Ascending aorta (tissue), 2 donors: ENCODE results near the gene TMX1. TPM values are rescaled to one million over a fixed set of nuclear protein-coding genes. Genes with fewer than 3 reads are reported as not detected.
"Not testable (repeated sequence)": the region's sequence is repeated elsewhere in the genome, so short reads cannot be mapped to it uniquely, and the experiment has no call there.

Source experiments
- DNase-seq, 2 donors: peaks; one replicate each; pipeline ENCODE4 v3.0.0-alpha.2; 2019; ENCODE audit warnings: low spot score in 2 of 2
- H3K27ac ChIP-seq, 2 donors: fragments of 200-600 bp; sonication (generic); one replicate each; pipeline ENCODE4 v1.5.1; 2016 to 2017; ENCODE audit warnings: mild to moderate bottlenecking in 1 of 2
- H3K27me3 ChIP-seq: fragments of 200-600 bp; sonication (generic); one replicate; pipeline ENCODE4 v1.5.1; 2017
- H3K36me3 ChIP-seq, 2 donors: fragments of 200-600 bp; sonication (generic); one replicate each; pipeline ENCODE4 v1.5.1; 2016
- H3K4me1 ChIP-seq, 2 donors: fragments of 200-600 bp; sonication (generic); one replicate each; pipeline ENCODE4 v1.5.1; 2016 to 2017; ENCODE audit warnings: mild to moderate bottlenecking in 1 of 2
- H3K4me3 ChIP-seq, 2 donors: fragments of 200-600 bp; sonication (generic); one replicate each; pipeline ENCODE4 v1.5.1; 2016 to 2017; ENCODE audit warnings: mild to moderate bottlenecking in 1 of 2
- H3K9me3 ChIP-seq, 2 donors: fragments of 200-600 bp; sonication (generic); one replicate each; pipeline ENCODE4 v1.5.1; 2016
- intact Hi-C: fragments of 100-400 bp; cut with DNase I; formaldehyde crosslinking; loops from one replicate; pipeline ENCODE4 v1.15.1; 2023
- total RNA-seq: library from RNA; depleted of rRNA; stranded (reverse); fragments of >200 nt; gene quantifications from one replicate; pipeline ENCODE4 v1.1.0, GENCODE V29; 2016
- TF ChIP-seq, protein P1 (sequence below), 3 experiments: fragments of 200-600 bp in 2 of 3; fragments of 450-650 bp in 1 of 3; sonication (generic) in 2 of 3; IDR thresholded peaks; one replicate each; pipeline ENCODE4 v1.5.1; 2016 to 2019; ENCODE audit warnings: antibody characterized with exemption in 3 of 3, mild to moderate bottlenecking in 1 of 3, moderate library complexity in 1 of 3

Gene TMX1
- total RNA-seq, 1 donor from 2014 or later: 5.1 TPM

DNA sequence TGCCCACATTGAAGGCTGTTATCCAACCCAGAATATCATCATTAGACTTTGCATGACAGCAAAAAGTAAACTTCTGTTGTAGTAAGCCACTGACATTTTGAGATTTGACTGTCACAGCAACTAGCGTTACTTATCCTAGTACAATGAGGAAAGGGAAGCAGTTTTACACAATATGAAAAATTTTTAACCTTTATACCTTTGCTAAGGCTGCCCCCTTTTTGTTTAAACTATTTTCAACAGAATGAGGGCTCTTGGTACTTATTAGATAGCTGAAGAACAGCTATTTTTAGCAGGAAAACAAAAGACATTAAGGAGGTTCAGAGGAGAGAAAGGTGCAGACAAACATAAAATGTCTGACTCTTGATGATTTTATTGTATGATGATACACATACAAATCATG lies 23.4 kb upstream of the TMX1 start:
- no peak for DNase-seq
- no peaks in the 10 kb centered on the region for H3K9me3 ChIP-seq
- no peak overlapping the region for H3K27ac ChIP-seq
- no peak overlapping the region for H3K4me3 ChIP-seq
- H3K36me3 ChIP-seq: no peaks in the 10 kb centered on the region
- H3K27me3 ChIP-seq: no peaks in the 10 kb centered on the region
- TF ChIP-seq, protein P1, sequence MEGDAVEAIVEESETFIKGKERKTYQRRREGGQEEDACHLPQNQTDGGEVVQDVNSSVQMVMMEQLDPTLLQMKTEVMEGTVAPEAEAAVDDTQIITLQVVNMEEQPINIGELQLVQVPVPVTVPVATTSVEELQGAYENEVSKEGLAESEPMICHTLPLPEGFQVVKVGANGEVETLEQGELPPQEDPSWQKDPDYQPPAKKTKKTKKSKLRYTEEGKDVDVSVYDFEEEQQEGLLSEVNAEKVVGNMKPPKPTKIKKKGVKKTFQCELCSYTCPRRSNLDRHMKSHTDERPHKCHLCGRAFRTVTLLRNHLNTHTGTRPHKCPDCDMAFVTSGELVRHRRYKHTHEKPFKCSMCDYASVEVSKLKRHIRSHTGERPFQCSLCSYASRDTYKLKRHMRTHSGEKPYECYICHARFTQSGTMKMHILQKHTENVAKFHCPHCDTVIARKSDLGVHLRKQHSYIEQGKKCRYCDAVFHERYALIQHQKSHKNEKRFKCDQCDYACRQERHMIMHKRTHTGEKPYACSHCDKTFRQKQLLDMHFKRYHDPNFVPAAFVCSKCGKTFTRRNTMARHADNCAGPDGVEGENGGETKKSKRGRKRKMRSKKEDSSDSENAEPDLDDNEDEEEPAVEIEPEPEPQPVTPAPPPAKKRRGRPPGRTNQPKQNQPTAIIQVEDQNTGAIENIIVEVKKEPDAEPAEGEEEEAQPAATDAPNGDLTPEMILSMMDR (IDR thresholded peaks at IDR 0.05): no peak
- no peaks in the 10 kb centered on the region for H3K4me1 ChIP-seq
- intact Hi-C loops: no loop called here

DNA sequence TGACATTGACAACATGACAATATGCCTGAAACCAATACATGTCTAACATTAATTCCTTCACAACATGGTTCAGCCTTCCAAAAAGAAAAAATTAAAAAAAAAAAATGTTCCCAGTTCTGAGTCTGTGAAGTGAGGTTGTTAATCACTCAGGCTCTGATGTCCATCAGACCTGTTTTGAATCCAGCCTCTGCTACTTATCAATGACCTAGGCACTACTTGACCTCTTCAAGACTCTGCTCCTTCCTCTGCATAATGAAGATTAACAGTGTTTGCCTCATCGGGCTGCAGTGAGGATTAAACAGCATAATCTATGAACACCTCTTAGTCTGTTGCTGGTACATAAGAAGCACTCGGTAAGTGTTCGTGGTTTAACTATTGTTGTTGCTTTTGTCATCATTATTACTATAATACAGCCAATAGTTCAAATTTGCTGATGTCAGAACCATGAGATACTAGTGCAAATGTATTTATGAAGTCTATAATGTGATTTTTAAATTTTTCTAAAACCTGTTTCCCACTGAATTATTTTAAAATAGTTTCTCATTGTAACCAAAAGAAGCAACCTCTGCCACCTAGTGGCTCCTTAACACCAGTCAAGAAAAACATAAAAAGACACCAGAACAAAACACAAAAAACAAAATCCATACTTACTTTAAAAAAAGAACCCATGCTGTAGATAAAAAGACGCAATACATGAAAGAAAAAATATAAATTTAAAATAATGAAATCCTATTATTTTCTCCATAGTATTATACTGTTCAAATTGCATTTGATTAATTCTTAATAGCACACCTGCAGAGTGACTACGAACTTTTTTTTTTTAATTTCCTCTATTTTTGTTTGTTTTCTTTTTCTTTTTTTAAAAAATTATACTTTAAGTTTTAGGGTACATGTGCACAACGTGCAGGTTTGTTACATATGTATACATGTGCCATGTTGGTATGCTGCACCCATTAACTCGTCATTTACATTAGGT lies 20.3 kb upstream of the TMX1 start:
- TF ChIP-seq, protein P1 (IDR thresholded peaks at IDR 0.05): peak; percentile 13 to 58 (median 30)
- Histone ChIP-seq H3K4me3 (no peak overlapping the region), H3K27ac (no peak overlapping the region), H3K4me1 (no peaks in the 10 kb centered on the region), H3K27me3 (no peaks in the 10 kb centered on the region), H3K36me3 (no peaks in the 10 kb centered on the region), H3K9me3 (no peaks in the 10 kb centered on the region)
- no peak for DNase-seq
- intact Hi-C loops: loop anchor here (2.0 kb wide), 1 partner anchor 265 kb away; no protein-coding TSS in a partner anchor

DNA sequence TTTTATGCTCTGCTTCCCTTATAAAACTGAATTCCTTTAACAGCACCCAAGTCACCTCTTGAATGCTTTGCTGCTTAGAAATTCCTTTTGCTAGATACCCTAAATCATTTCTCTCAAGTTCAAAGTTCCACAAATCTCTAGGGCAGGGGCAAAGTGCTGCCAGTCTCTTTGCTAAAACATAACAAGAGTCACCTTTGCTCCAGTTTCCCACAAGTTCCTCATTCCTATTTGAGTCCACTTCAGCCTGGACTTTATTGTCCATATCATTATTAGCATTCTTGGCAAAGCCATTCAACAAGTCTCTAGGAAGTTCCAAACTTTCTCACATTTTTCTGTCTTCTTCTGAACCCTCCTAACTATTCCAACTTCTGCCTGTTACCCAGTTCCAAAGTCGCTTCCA lies 16.6 kb upstream of the TMX1 start:
- H3K4me3 ChIP-seq, H3K9me3 ChIP-seq, H3K27me3 ChIP-seq, DNase-seq, H3K36me3 ChIP-seq, H3K4me1 ChIP-seq, intact Hi-C loops, H3K27ac ChIP-seq: not testable (repeated sequence)

DNA sequence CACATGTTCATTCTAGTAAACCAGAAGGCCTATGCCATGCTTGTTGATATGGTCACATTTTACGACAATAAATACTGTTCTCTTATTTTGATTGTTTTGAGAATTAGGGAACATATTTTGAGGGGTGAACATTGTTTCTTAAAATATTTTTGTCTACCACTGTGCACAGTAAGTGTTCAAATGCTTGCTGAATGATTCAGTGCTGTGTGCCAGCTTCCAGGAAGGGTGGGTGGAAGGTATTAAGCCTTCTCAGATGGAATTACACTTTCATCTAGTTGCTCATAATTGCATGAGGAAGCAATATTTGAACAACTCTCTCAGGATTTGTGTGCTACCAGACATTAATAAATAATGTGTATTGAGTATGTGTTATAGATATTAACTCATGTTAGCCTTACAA lies 15.5 kb upstream of the TMX1 start:
- no peak for DNase-seq
- TF ChIP-seq, protein P1 (IDR thresholded peaks at IDR 0.05): no peak
- Histone ChIP-seq H3K4me1 (no peaks in the 10 kb centered on the region), H3K36me3 (no peaks in the 10 kb centered on the region), H3K4me3 (no peak overlapping the region), H3K27ac (no peak overlapping the region), H3K27me3 (no peaks in the 10 kb centered on the region), H3K9me3 (no peaks in the 10 kb centered on the region)
- intact Hi-C loops: no loop called here

DNA sequence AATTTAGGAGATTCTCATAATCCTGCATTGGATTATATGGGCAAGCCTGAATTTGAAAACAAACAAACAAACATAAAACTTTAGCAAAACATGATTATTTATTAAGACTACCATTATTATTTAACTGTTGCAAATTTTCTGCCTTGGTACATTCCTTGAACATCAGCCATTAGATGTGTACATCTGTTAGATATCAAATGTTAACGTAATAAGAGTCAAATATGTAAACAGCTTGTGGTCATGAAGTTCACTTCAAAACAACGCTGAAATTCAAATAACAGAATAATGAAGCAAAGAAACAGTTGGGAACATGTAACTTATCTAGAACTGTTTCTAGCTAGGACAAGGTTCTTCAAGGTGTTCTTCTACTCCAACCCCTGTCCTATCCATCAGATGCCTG lies 14.3 kb upstream of the TMX1 start:
- intact Hi-C loops: no loop called here
- no peak overlapping the region for H3K27ac ChIP-seq
- no peaks in the 10 kb centered on the region for H3K36me3 ChIP-seq
- no peaks in the 10 kb centered on the region for H3K9me3 ChIP-seq
- DNase-seq: no peak
- no peaks in the 10 kb centered on the region for H3K4me1 ChIP-seq
- no peak overlapping the region for H3K4me3 ChIP-seq
- TF ChIP-seq, protein P1 (IDR thresholded peaks at IDR 0.05): no peak
- H3K27me3 ChIP-seq: no peaks in the 10 kb centered on the region

DNA sequence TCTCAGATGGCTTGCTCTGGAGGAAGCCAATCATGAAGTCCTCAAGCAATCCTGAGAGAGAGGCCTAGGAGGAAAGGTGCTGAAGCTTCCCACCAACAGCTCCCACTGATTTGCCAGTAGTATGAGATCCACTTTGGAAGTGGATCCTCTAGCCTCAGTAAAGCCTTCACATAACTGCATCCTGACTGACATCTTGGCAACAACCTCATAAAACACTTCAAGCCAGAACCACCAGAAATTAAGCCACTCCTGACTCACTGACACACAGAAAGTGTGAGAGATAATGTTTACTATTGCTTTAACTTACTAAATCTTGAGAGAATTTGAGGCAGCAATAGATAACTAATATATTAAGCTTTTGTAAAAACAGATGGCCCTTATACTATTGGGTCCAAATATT lies 11.7 kb upstream of the TMX1 start:
- no peak overlapping the region for H3K4me3 ChIP-seq
- H3K9me3 ChIP-seq: no peaks in the 10 kb centered on the region
- no peaks in the 10 kb centered on the region for H3K27me3 ChIP-seq
- TF ChIP-seq, protein P1 (IDR thresholded peaks at IDR 0.05): no peak
- H3K27ac ChIP-seq: no peak overlapping the region
- DNase-seq: no peak
- H3K4me1 ChIP-seq: no peaks in the 10 kb centered on the region
- intact Hi-C loops: no loop called here
- no peaks in the 10 kb centered on the region for H3K36me3 ChIP-seq
